ENCODE results near the gene C17orf78. TPM values are rescaled to one million over a fixed set of nuclear protein-coding genes. Genes with fewer than 3 reads are reported as not detected.

Gene C17orf78
- total and polyA plus RNA-seq, 12 donors, result not detected

GRCh38 chr17:37386462-37386861 lies 10.7 kb downstream of the C17orf78 start:
- Histone ChIP-seq H3K9me3 (replicated peaks in 1 of 3) (no peaks in the 10 kb centered on the region), H3K4me1 (replicated peaks in 1 of 2) (no peaks in the 10 kb centered on the region), H3K27me3 (no peaks in the 10 kb centered on the region), H3K4me3 (no peak overlapping the region), H3K36me3 (replicated peaks in 1 of 2) (no peaks in the 10 kb centered on the region), H3K27ac (no peak overlapping the region)
- 88 to 94% (median 90%) methylated on average over 5 of the region's 5 CpGs for WGBS, 4 donors
- no peak for TF ChIP-seq CTCF (IDR thresholded peaks at IDR 0.05)
- TF ChIP-seq POLR2A (IDR thresholded peaks at IDR 0.05), result no peak
- no peak for DNase-seq
- intact Hi-C loops (cut with DNase I), result no loop called here

DNA sequence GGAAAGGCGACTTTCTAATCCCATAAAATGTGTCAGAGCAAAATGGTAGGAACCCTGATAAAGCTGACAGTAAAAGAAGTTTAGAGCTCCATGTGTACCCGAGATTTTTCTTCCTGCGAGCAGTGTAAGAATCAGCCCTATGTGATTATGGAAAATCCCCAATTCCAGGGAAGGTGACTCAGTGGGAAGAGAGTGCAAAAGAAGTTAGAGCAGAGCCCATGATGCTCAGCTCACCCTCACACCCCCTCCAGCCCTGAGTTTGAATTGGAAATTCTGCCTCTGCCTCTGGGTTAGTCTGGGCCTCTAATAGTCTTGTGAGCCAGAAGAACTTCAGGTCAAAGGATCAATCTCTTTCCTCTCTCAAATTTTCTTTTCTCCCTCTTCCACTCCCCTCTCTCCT lies 12.5 kb downstream of the C17orf78 start:
- no peak overlapping the region for H3K4me3 ChIP-seq
- H3K27ac ChIP-seq, result no peak overlapping the region
- H3K36me3 ChIP-seq (replicated peaks in 1 of 2), result no peaks in the 10 kb centered on the region
- no peaks in the 10 kb centered on the region for H3K27me3 ChIP-seq
- DNase-seq, result no peak
- WGBS, 4 donors, result 90 to 96% (median 92%) methylated on average over 3 of the region's 3 CpGs
- H3K4me1 ChIP-seq (replicated peaks in 1 of 2), result no peaks in the 10 kb centered on the region
- TF ChIP-seq POLR2A (IDR thresholded peaks at IDR 0.05), result no peak
- TF ChIP-seq CTCF (IDR thresholded peaks at IDR 0.05), result no peak
- no peaks in the 10 kb centered on the region for H3K9me3 ChIP-seq (replicated peaks in 1 of 3)
- intact Hi-C loops (cut with DNase I), result no loop called here

- no peak for DNase-seq
- TF ChIP-seq CTCF (IDR thresholded peaks at IDR 0.05), result no peak
- no peaks in the 10 kb centered on the region for H3K4me1 ChIP-seq (replicated peaks in 1 of 2)
- WGBS, 4 donors, result 94 to 97% (median 96%) methylated on average over 4 of the region's 4 CpGs
- no peaks in the 10 kb centered on the region for H3K36me3 ChIP-seq (replicated peaks in 1 of 2)
- no peak overlapping the region for H3K4me3 ChIP-seq
- H3K9me3 ChIP-seq (replicated peaks in 1 of 3), result no peaks in the 10 kb centered on the region
- no peaks in the 10 kb centered on the region for H3K27me3 ChIP-seq
- no peak overlapping the region for H3K27ac ChIP-seq
- intact Hi-C loops (cut with DNase I), result no loop called here
These were observed 13.4 kb downstream of the C17orf78 start for GRCh38 chr17:37389160-37389559.

- no peak overlapping the region for H3K27ac ChIP-seq
- no peaks in the 10 kb centered on the region for H3K36me3 ChIP-seq (replicated peaks in 1 of 2)
- no peaks in the 10 kb centered on the region for H3K4me1 ChIP-seq (replicated peaks in 1 of 2)
- no peaks in the 10 kb centered on the region for H3K27me3 ChIP-seq
- no peaks in the 10 kb centered on the region for H3K9me3 ChIP-seq (replicated peaks in 1 of 3)
- intact Hi-C loops (cut with DNase I), result no loop called here
- 94 to 97% (median 96%) methylated on average over 6 of the region's 6 CpGs for WGBS, 4 donors
- DNase-seq, result no peak
- no peak overlapping the region for H3K4me3 ChIP-seq
- TF ChIP-seq POLR2A (IDR thresholded peaks at IDR 0.05) (no peak), CTCF (IDR thresholded peaks at IDR 0.05) (no peak)
These were observed 15.4 kb downstream of the C17orf78 start for GRCh38 chr17:37391146-37391545.
